Testis (tissue), 3 donors: Measurements from ENCODE around the gene CAPZB. TPM values are rescaled to one million over a fixed set of nuclear protein-coding genes. Genes with fewer than 3 reads are reported as not detected.

Source experiments
- DNase-seq: peaks from one replicate; pipeline ENCODE4 v3.0.0-alpha.2; 2019
- H3K27ac ChIP-seq, 2 donors: fragments of 200-600 bp; sonication (generic); one replicate each; pipeline ENCODE4 v1.5.1; 2019
- H3K27me3 ChIP-seq: fragments of 200-600 bp; sonication (generic); one replicate; pipeline ENCODE4 v1.5.1; 2019
- H3K36me3 ChIP-seq: fragments of 200-600 bp; sonication (generic); one replicate; pipeline ENCODE4 v1.5.1; 2017; ENCODE audit warnings: low read depth; ENCODE audit errors: missing control alignments
- H3K4me1 ChIP-seq: fragments of 200-600 bp; sonication (generic); one replicate; pipeline ENCODE4 v1.5.1; 2019
- H3K4me3 ChIP-seq, 2 donors: fragments of 200-600 bp; sonication (generic); one replicate each; pipeline ENCODE4 v1.5.1; 2017 to 2019
- H3K9me3 ChIP-seq: fragments of 200-600 bp; sonication (generic); one replicate; pipeline ENCODE4 v1.5.1; 2017
- CTCF ChIP-seq, 3 experiments: fragments of 450-650 bp in 2 of 3; fragments of 200-600 bp in 1 of 3; sonication (generic) in 1 of 3; IDR thresholded peaks; one replicate each; pipeline ENCODE4 v1.5.1; 2016 to 2019; ENCODE audit warnings: antibody characterized with exemption in 3 of 3, mild to moderate bottlenecking in 2 of 3, moderate library complexity in 1 of 3
- POLR2A ChIP-seq: fragments of 450-650 bp; IDR thresholded peaks from one replicate; pipeline ENCODE4 v1.6.1; 2017; ENCODE audit warnings: antibody characterized with exemption, mild to moderate bottlenecking, moderate library complexity
- WGBS, 2 donors: methylation state at CpG; one replicate each; pipeline ENCODE4 v1.1.5; 2018; 5-methylcytosine and 5-hydroxymethylcytosine counted together
- intact Hi-C: fragments of 100-400 bp; cut with DNase I; formaldehyde crosslinking; loops from one replicate; pipeline ENCODE4 v1.15.1; 2023; ENCODE audit warnings: low total_unique reads
- polyA plus RNA-seq: library from polyadenylated mRNA; stranded (reverse); fragments of 350-450 nt; fragmentation: Illumina TruSeq; extraction: RNeasy Lipid Tissue Mini Kit (QIAGEN cat#74804); gene quantifications from one replicate; pipeline ENCODE4 v1.2.3, GENCODE V29; 2014; ENCODE audit warnings: low read depth, low replicate concordance; ENCODE audit not compliant: insufficient read depth
- total RNA-seq, 2 donors: library from RNA; depleted of rRNA; stranded (reverse); fragments of >200 nt; gene quantifications; one replicate each; pipeline ENCODE4 v1.2.3, GENCODE V29; 2016

Gene CAPZB
- total and polyA plus RNA-seq, 3 donors from 2014 or later: 147 to 502 (median 207) TPM

- peak overlapping the region; percentile 19 to 74 for H3K27ac ChIP-seq
- intact Hi-C loops: no loop called here
- H3K27me3 ChIP-seq: no peaks in the 10 kb centered on the region
- 35 to 54% methylated on average over 13 of the region's 13 CpGs for WGBS, 2 donors
- no peak for DNase-seq
- no peaks in the 10 kb centered on the region for H3K36me3 ChIP-seq
- no peaks in the 10 kb centered on the region for H3K9me3 ChIP-seq
- H3K4me3 ChIP-seq: no peak overlapping the region
- TF ChIP-seq POLR2A: no peak
- TF ChIP-seq CTCF (IDR thresholded peaks at IDR 0.05): peak in 2 of 3 experiments; percentile 26 to 31
- H3K4me1 ChIP-seq: peaks cover 56% of the 10 kb centered on the region
Measured at GRCh38 chr1:19445417-19446342, 39.7 kb downstream of the CAPZB start.

DNA sequence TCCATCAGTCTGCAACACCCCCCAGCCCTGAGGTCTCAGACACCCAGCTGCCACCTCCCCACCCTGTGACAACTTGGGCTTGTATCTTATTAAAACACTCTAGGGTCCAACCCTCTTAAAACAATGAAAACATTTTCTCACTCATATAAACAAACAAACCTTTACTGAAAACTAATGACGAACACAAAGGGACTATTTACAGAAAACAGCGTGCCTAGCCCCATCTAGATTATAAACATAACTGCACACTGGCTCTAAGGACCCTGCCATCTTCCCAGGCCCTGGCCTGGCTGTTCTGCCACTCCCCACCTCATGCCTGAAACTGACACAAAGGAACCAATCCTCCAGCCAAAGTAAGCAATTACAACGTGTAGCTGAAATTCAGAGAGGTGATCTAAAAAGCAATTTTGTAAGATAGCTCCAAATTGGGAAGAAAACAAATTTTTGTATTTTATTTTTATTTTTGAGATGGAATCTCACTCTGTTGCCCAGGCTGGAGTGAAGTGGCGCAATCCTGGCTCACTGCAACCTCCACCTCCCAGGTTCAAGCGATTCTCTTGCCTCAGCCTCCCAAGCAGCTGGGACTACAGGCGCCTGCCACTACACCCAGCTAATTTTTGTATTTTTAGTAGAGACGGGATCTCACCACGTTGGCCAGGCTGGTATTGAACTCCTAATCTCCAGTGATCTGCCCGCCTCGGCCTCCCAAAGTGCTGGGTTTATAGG lies 40.9 kb downstream of the CAPZB start:
- TF ChIP-seq POLR2A (no peak), CTCF (IDR thresholded peaks at IDR 0.05) (no peak)
- H3K9me3 ChIP-seq: no peaks in the 10 kb centered on the region
- no peak for DNase-seq
- no peak overlapping the region for H3K4me3 ChIP-seq
- no peaks in the 10 kb centered on the region for H3K36me3 ChIP-seq
- H3K27ac ChIP-seq: peak overlapping the region; percentile 61 to 94
- 63 to 69% methylated on average over 10 of the region's 10 CpGs for WGBS, 2 donors
- H3K27me3 ChIP-seq: no peaks in the 10 kb centered on the region
- peaks cover 63% of the 10 kb centered on the region for H3K4me1 ChIP-seq
- intact Hi-C loops: no loop called here

DNA sequence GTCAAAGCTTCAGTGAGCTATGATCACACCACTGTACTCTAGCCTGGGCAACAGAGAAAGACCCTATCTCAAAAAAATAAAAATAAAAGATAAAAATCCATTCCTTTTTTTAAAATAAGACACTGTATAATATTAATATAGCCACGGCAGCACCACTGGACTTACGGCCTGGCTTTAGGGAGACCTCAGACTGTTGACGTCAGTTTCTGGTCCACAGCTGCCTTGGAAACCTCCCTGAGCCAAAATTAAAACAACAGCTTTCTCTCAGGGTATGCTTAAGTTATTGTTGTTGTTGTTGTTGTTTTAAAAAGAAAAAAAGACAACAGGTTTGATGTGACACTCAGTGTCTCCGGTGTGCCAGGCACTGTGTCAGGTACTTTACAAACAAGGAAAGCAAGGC lies 42.0 kb downstream of the CAPZB start:
- intact Hi-C loops: no loop called here
- no peak overlapping the region for H3K4me3 ChIP-seq
- no peaks in the 10 kb centered on the region for H3K27me3 ChIP-seq
- H3K27ac ChIP-seq: peak overlapping the region; percentile 61 to 94
- 63 to 77% methylated on average over 4 of the region's 4 CpGs for WGBS, 2 donors
- H3K36me3 ChIP-seq: no peaks in the 10 kb centered on the region
- no peak for TF ChIP-seq POLR2A
- no peak for TF ChIP-seq CTCF (IDR thresholded peaks at IDR 0.05)
- H3K4me1 ChIP-seq: peaks cover 64% of the 10 kb centered on the region
- no peak for DNase-seq
- H3K9me3 ChIP-seq: no peaks in the 10 kb centered on the region

GRCh38 chr1:19442154-19443096 lies 42.9 kb downstream of the CAPZB start:
- 48 to 57% methylated on average over 22 of the region's 22 CpGs for WGBS, 2 donors
- Histone ChIP-seq H3K9me3 (no peaks in the 10 kb centered on the region), H3K4me1 (peaks cover 71% of the 10 kb centered on the region), H3K36me3 (no peaks in the 10 kb centered on the region), H3K27me3 (no peaks in the 10 kb centered on the region), H3K4me3 (no peak overlapping the region), H3K27ac (peak overlapping the region; percentile 61 to 94)
- no peak for TF ChIP-seq CTCF (IDR thresholded peaks at IDR 0.05)
- TF ChIP-seq POLR2A: no peak
- intact Hi-C loops: no loop called here
- no peak for DNase-seq
